Stimulated activated CD8-positive, alpha-beta memory T cell treated with anti-CD3 and anti-CD28 coated beads, Interleukin-12 subunit alpha, Interleukin-12 subunit beta, amount 100 ng/mL, for 4 hours (primary cell): ENCODE data around the gene GJD4.

ENCODE experiments used
- DNase-seq: peaks from one replicate; pipeline ENCODE4 v3.0.0-alpha.2; 2020; ENCODE audit warnings: low read depth

The GJD4 gene

DNA sequence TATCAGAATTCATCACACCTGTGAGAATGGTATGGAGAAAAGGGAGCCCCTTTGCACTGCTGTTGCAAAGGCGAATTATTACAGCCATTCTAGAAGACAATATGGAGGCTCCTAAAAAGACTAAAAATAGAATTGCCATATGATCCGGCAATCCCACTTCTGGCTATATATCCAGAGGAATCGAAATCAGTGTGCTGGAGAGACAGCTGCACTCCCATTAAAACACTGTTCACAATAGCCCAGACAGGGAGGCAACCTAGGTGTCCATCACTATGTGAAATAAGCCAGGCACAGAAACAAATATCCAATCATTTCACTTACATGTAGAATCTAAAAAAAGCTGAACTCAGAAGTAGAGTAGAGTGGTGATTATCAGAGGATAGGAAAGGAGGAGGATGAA lies 26.0 kb upstream of the GJD4 start:
- no peak for DNase-seq

DNA sequence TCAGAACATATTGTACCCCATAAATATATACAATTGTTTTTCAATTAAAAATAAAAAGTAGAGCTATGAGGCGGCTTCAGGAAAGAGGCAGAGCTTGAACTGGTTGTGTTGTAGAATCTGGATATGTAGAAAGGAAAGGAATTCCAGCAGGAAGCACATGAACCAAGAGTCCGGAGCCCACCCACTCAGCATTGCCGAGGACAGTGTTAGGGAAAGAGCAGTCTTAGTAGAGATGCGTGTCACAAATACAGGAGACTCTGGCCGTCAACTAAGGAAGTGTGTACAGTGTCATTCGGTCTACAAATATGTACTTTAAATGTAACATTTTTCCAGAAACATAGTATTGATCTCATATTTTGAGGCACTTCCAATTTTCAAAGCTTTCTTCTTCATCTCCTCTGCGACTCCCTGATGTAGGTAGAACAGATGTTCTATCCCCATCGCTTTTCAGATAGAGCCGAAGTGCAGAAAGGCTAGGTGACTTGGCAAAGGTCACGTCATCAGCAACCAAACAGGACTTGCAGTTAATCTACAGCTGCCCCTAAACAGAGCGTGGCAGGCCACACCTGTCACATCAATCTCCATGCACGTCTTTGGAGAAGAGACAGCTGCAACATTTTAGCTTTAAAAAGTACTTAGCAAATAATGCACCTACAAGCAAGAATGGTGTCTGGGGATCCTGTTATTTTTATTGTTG lies 25.3 kb upstream of the GJD4 start:
- DNase-seq: no peak

DNA sequence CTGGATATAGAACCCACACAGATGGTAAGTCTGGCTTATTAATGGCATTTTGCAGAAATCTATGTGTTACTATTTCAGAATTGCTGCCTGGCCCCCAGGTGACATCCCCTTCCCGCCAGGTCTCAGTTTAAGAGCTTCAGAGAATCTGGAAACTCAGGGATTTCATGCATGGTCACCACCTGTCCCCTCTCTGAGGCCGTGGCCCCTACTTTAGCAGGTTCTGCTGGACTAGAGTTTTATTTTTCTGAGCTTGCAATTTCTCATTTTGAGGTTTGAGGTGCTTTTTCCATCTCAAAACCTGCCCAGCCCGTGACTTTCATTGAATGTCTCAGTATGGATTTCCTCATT lies 24.7 kb upstream of the GJD4 start:
- DNase-seq: no peak

DNA sequence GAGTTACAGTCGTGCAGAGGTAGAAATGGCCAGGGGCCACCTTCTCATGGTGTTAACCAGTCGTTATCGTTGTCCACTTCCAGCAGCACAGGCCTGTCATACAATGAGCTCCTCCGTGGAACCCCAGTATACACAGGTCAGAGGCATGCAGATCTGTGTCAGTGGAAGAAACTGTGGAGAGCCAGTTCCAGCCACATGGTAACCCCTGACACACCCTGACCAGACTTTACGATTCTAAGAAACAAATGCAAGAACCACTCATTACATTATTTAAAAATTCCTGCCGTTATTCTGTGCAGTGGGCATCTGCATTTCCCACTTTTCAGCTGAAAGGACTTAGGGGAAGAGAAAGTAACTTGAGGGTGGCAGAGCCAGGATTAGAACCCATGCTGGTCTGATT lies 23.5 kb upstream of the GJD4 start:
- no peak for DNase-seq

DNA sequence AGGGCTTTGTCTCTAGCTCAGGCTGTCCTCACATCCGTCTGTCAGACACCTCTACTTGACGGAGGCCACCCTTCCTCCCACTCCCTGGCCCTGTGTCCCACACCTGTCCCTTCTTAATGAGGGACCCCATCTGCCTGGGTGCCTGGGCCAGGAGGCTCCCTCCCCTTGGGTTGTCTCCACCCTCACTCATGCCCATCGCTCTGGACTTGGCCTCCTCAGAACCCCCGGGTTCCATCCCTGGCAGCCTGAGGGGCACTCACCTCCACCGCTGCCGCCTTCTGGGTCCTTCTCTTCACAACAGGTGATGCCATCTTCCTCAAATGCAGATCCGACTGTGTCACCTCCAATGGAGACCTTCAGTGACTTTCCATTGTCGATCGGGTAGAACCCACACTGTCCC lies 20.2 kb upstream of the GJD4 start:
- DNase-seq: no peak

DNA sequence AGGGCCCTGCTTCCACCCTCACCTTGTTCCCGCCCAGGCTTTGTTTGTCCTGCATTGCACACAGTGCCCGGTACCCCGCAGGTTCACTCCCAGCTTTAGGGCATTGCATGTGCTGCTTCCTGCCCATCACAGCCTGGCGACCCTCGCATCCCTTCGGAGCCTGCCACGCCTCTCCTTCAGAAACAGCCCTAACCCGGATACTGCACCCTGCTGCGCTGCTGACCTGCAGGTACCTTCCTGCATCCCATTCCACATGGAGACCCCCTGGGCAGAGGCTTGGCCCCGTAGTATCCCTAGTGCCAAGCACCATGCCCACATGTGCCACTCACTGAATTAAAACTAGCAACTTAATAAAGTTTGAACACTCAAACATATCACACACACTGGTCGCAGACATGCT lies 19.8 kb upstream of the GJD4 start:
- no peak for DNase-seq

DNA sequence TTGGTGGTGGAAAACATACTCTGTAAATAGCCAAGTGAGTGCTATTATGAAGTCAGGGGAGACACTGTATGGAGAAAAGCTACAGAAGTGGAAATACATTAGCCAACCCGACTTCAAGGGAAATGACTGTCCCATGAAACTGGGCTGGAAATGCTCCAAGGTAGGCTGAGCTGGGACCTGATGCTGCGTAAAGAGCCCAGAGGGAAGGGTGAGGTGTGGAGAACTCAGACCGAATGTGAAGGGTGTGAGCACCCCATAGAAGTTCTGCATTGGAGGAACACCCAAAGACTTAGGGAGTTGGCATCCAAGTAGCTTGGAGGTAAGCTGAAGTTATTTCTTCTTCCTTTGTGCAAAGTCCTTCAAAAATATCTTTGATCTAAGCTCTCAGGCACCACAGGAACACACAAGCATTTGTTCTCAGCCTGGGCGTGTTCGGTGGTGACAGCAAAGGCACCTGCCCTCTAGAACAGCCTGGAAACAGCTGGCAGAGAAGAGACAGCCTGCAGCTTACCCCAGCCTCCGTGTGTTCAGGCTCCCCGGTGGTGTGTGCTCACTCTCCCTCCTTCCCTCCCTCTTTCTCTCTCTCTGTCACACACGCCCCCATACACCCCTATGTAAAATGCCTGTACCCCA lies 19.1 kb upstream of the GJD4 start:
- no peak for DNase-seq

DNA sequence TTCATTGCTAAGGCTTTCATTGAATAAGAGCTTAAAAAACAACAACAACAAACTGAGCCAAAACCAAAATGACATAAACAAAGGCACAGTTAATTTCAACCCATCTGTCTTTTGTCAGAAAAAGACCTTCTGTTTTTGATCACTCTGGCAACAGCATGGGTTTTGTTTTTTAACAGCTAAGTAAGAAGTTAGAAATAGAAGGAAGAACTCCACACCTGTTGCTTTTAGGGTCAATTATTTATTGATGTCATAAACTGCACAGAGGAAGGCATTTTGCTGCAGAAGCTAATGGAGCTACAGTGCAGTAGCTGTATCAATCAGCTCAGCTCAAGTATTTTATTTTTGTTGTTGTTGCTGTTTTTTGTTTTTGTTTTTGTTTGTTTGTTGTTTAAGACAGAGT lies 16.3 kb upstream of the GJD4 start:
- DNase-seq: no peak

DNA sequence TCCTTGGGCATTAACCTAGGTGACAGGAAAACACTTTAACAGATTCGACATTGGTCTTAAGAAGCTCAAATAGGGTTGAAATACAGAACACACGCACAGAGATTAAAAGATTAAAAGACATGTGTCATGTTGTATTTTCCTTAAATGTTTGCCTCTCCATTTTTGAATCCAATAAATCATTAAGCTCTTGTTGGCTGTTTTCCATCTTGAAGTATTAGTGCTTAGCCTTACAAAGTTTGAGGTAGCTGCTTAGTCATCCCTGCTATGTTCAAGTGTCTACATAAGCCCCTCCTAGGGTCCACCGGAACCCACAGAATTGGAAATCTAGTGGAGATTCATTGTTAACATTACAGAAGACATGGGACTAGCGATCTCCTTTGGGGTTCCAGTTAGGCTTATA lies 12.7 kb upstream of the GJD4 start:
- DNase-seq: no peak

DNA sequence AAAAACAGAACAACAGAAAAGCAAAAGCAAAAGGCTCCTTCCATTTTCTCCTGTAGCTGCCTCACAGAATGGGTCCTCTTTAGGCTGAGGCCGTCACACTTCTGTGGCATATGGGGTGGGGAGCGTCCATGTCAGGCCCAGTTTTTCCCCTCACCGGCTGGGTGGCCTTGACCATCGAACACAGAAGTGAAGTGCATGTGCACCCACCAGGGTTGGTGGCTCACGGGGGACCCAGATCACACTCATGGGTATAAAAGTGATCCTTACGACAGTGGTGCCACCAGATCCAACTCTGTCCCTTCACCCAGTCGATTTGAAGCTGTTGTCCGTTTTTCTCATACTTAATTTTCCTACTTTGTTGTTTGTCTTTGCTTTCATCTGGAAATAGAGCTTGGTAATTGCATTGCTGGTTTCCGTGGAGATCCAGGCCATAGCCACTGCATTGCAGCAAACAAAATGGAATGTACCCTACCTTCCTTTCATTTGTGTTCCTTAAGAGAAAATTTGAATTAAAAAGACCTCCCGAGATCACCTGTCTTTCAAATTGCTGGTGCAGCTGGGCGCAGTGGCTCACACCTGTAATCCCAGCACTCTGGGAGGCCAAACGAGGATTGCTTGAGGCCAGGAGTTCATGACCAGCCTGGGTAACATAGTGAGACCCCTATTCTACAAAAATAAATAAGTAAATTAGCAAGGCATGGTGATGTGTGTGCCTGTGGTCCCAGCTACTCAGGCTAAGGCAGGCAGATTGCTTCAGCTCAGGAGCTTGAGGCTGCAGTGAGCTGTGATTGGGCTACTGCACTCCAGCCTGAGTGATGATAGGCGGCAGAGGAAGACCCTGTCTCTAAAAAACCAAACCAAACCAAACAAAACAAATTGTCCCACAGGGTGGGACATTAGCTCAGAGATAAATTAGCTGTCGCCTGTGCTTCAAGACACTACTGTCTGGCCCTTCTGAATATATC lies 10.7 kb upstream of the GJD4 start:
- DNase-seq: no peak

DNA sequence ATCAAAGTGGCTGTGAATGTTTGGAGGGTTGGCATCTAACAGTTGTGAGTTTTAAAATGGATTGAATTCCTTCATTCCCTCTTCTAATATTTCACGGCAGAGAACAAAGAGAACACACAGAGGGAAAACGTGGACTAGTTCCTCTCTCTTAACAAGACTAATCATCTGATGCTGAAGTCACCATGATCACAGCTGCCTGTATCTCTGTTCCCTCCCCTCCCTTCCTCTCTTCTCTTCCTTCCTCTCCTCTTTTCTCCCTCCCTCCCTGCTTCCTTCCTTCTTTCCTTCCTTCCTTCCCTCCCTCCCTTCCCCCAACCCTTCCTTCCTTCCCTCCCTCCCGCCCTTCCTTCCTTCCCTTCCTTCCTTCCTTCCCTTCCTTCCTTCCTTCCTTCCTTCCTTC lies 10.0 kb upstream of the GJD4 start:
- no peak for DNase-seq

DNA sequence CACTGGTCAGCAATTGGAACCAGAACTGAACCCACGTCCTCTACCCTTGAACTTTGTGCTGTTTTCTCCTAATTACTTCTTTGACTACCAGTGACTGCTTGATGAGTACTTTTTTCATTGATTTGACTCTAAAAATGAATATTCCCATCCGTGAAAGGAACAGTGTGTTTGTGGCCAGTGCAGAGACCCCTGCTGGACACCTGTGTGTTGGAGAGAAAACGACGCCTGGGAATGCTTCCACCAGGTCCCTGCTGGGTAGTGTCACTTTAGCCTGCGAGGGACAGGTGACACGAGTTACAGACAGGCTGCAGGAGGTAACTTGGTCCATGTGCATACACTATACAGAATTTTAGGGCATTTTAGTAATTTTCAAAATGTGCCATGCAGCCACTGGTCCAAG lies 6.8 kb upstream of the GJD4 start:
- DNase-seq: no peak

DNA sequence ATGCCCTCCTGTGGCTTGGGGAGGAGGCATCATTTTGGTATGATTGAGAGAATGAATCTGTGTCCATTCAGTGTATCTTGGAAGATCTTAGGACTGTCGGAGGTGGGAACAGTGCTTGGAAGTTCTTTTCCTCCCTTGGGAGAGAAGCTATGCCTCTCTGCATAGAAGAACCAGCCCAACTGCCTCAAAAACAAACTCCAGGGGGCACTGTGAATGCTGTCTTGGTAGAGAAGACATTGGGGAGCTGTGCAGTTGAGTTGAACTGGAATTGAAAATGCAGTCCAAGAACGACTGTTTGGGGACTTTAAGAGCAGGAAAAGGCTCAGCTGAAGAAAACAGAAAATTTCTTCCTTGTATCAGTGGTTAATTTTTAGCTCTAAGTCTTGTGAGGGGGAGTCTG lies 4.9 kb upstream of the GJD4 start:
- no peak for DNase-seq

DNA sequence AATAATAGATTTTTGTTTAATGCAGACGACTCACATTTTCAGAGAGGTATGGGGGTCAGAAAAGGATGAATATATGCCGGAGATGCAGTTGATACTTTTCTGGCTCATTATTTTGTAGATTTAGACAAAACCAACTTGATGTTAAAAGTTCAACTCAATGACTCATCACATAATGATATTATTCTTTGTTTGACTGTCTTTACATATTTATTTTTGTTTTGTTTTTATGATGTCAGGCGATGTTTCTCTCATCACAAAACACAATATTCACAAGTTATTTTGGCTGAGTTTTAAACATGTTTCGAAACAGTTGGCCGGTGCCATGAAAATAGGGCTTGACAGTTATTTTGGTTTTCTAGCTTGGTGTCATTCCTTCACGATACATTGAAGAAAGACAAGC lies 1.3 kb downstream of the GJD4 start:
- DNase-seq: no peak

DNA sequence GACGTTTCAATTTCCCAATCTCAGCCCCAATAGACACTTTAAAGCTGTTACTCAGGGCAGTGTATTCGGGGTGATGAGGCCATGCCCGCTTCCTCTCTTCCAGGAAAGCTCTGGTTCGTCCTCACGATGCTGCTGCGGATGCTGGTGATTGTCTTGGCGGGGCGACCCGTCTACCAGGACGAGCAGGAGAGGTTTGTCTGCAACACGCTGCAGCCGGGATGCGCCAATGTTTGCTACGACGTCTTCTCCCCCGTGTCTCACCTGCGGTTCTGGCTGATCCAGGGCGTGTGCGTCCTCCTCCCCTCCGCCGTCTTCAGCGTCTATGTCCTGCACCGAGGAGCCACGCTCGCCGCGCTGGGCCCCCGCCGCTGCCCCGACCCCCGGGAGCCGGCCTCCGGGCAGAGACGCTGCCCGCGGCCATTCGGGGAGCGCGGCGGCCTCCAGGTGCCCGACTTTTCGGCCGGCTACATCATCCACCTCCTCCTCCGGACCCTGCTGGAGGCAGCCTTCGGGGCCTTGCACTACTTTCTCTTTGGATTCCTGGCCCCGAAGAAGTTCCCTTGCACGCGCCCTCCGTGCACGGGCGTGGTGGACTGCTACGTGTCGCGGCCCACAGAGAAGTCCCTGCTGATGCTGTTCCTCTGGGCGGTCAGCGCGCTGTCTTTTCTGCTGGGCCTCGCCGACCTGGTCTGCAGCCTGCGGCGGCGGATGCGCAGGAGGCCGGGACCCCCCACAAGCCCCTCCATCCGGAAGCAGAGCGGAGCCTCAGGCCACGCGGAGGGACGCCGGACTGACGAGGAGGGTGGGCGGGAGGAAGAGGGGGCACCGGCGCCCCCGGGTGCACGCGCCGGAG lies 2.6 kb downstream of the GJD4 start:
- no peak for DNase-seq

DNA sequence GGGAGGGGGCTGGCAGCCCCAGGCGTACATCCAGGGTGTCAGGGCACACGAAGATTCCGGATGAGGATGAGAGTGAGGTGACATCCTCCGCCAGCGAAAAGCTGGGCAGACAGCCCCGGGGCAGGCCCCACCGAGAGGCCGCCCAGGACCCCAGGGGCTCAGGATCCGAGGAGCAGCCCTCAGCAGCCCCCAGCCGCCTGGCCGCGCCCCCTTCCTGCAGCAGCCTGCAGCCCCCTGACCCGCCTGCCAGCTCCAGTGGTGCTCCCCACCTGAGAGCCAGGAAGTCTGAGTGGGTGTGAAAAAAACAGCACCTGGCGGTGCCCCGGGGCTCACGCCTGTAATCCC lies 3.2 kb downstream of the GJD4 start:
- DNase-seq: no peak

DNA sequence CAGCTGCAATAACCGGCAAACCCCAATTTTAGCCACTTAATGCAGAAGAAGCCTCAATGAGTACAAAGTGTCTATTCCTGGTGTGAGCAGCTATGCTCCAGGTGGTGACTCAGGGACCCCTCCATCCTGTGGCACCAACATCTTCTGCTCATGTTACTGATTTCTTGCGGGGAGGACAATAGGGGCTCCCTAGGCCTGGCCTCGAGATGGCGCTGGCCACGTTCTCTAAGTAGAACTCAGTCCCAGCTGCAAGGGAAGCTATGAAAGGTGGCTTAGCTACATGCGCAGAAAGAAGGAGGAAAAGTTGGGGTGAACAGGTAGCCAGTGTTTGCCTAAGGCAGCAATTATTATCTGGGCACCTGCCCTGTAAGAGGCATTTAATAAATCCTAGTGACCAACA lies 6.6 kb downstream of the GJD4 start:
- DNase-seq: no peak

DNA sequence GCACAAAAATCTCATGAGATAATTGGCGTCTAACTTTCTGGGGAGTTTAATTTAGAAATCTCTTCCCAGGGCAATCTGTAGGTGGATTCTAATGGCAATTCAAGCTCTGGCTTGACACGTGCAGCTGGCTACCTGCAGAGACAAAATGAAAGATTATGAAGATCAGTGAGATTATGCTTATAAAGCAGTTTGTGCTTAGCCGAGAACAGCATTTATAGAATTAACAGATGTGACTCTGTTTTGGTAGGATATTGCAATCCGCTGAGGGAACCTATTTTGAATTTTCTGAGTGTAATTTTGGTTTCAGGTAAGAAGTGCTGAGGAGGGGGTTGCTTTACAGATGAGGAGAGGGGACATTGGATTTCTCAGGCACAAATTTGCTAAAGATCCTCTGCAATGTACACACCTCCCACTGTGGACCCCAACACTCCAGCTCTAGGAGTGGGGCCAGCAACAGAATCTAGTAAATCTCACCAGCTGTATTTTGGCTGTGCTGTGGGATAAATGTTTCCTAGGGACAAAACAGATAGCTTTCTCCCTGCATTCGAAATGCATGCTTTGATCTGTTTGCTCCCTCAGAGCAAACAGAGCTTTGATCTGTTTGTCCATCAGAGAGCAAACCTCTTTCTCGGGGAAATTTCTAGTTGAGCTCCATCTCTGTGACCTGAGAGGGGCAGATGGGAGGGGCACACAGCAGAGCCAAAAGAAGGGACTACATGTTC lies 7.4 kb downstream of the GJD4 start:
- DNase-seq: no peak

DNA sequence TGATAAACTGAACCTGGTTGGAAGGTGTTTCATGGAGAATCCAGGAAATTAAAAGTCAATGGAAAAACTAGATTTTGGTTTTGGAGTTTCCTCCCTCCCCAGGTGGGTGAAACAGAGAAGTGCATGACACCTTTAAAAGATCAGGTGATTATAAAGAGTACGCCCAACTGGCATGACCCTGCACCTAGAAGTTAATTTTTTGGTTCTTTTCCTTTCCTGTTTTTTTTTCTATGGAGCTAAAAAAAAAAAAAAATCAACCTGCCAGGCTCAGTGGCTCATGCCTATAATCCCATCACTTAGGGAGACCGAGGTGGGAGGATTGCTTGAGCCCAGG lies 7.9 kb downstream of the GJD4 start:
- DNase-seq: no peak

DNA sequence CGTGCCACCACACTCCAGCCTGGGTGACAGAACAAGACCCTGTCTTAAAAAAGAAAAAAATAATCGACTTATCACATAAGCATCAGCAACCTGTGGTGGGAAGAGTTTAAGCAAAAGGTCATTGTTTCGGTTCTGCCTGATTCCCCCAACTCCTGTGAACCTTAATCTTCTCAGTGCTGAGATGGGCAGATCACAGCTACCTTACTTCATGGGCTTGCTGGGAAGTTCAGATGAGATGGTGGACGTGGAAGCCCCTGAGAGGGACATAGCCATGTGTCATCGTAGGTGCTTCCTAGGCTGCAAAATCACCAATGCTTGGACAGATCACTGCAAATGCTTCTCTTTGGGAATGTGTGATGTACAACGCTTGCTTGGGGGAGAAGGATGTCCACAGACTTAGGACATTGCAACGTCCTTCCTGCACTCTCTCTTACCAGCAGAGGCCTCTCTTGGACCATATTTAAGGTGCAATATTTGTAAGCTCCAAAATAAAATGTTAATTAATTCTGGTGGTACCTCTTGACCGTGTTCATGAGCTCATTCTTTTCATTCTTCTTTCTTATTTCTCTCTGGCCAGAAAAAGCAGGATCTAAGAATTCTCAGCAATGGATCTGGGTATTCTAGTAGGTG lies 8.6 kb downstream of the GJD4 start:
- DNase-seq: no peak

DNA sequence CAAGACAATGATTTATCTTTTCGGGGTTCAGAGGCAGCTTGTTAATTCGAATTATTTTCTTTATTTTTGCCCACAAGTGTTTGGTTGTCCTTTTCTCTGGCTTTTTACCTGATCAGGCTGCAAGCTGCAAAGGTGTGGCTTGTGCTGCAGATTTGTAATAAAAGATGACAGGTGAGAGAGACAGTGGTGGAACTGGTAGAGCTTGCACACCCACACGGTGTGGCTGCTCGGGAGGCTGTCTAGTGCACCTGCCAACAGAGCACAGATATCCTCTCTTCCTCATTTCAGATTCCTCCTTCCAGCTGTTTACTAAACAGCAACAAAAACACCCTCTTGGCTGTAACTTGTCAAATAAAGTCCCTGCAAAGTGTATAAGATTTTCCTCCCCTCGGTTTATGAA lies 9.2 kb downstream of the GJD4 start:
- no peak for DNase-seq
